Uterus (tissue), 4 donors: ENCODE measurements around the gene ARMS2. TPM values are rescaled to one million over a fixed set of nuclear protein-coding genes. Genes with fewer than 3 reads are reported as not detected.

Source experiments
- DNase-seq, 2 donors: peaks; one replicate each; pipeline ENCODE4 v3.0.0-alpha.2; 2019 to 2020
- H3K27ac ChIP-seq, 2 donors: fragments of 200-600 bp; sonication (generic); 1 replicate in 1 of 2; 2 replicates in 1 of 2; pipeline ENCODE4 v1.5.1; 2016 to 2018
- H3K27me3 ChIP-seq, 2 donors: fragments of 200-600 bp; sonication (generic); one replicate each; pipeline ENCODE4 v1.5.1; 2018 to 2019; ENCODE audit warnings: control low read depth in 1 of 2
- H3K36me3 ChIP-seq, 2 donors: fragments of 200-600 bp; sonication (generic); one replicate each; pipeline ENCODE4 v1.5.1; 2019; ENCODE audit warnings: control low read depth in 1 of 2
- H3K4me1 ChIP-seq, 2 donors: fragments of 200-600 bp; sonication (generic); one replicate each; pipeline ENCODE4 v1.5.1; 2018 to 2019; ENCODE audit warnings: control low read depth in 1 of 2
- H3K4me3 ChIP-seq, 2 donors: fragments of 200-600 bp; sonication (generic); 1 replicate in 1 of 2; 2 replicates in 1 of 2; pipeline ENCODE4 v1.5.1; 2018 to 2019; ENCODE audit warnings: mild to moderate bottlenecking in 1 of 2
- H3K9me3 ChIP-seq, 2 donors: fragments of 200-600 bp; sonication (generic); one replicate each; pipeline ENCODE4 v1.5.1; 2019; ENCODE audit warnings: control low read depth in 1 of 2
- CTCF ChIP-seq, 4 experiments: fragments of 200-600 bp in 2 of 4; fragments of 450-650 bp in 2 of 4; sonication (generic) in 2 of 4; IDR thresholded peaks; one replicate each; pipeline ENCODE4 v1.5.1; 2016 to 2019; ENCODE audit warnings: antibody characterized with exemption in 4 of 4, mild to moderate bottlenecking in 2 of 4, moderate library complexity in 1 of 4
- POLR2A ChIP-seq, 2 donors: fragments of 450-650 bp; IDR thresholded peaks; one replicate each; pipeline ENCODE4 v1.6.1; 2016; ENCODE audit warnings: antibody characterized with exemption in 2 of 2, mild to moderate bottlenecking in 1 of 2, moderate library complexity in 1 of 2
- intact Hi-C: fragments of 100-400 bp; cut with DNase I; formaldehyde crosslinking; loops from one replicate; pipeline ENCODE4 v1.15.1; 2023; ENCODE audit warnings: low total_unique reads
- total RNA-seq, 4 donors: library from RNA; depleted of rRNA in 3 of 4; stranded (reverse); fragments of >200 nt in 3 of 4; gene quantifications; one replicate each; pipeline versions ENCODE4 v1.1.0 to v1.2.4, GENCODE V29; 2014 to 2023
- donor health status: DM: yes; HTN: yes; CAD: no.

The ARMS2 gene
- total RNA-seq, 4 donors from 2014 or later: not detected

- Histone ChIP-seq H3K27ac (no peak overlapping the region), H3K9me3 (no peaks in the 10 kb centered on the region), H3K27me3 (no peaks in the 10 kb centered on the region), H3K4me1 (no peaks in the 10 kb centered on the region), H3K36me3 (no peaks in the 10 kb centered on the region), H3K4me3 (no peak overlapping the region)
- no peak for TF ChIP-seq POLR2A (IDR thresholded peaks at IDR 0.05)
- no peak for TF ChIP-seq CTCF (IDR thresholded peaks at IDR 0.05)
- intact Hi-C loops: no loop called here
- DNase-seq: no peak
These were observed 30.4 kb upstream of the ARMS2 start for GRCh38 chr10:122424059-122424458.

- H3K36me3 ChIP-seq: no peaks in the 10 kb centered on the region
- DNase-seq: no peak
- TF ChIP-seq CTCF (IDR thresholded peaks at IDR 0.05) (no peak), POLR2A (IDR thresholded peaks at IDR 0.05) (no peak)
- H3K27ac ChIP-seq: no peak overlapping the region
- no peak overlapping the region for H3K4me3 ChIP-seq
- H3K9me3 ChIP-seq: no peaks in the 10 kb centered on the region
- no peaks in the 10 kb centered on the region for H3K27me3 ChIP-seq
- intact Hi-C loops: no loop called here
- H3K4me1 ChIP-seq: no peaks in the 10 kb centered on the region
These were observed 27.6 kb upstream of the ARMS2 start for GRCh38 chr10:122426829-122427228.

GRCh38 chr10:122427280-122427679 is 27.2 kb upstream of the ARMS2 start:
- no peaks in the 10 kb centered on the region for H3K9me3 ChIP-seq
- DNase-seq: no peak
- no peaks in the 10 kb centered on the region for H3K27me3 ChIP-seq
- no peaks in the 10 kb centered on the region for H3K4me1 ChIP-seq
- no peak overlapping the region for H3K27ac ChIP-seq
- TF ChIP-seq CTCF (IDR thresholded peaks at IDR 0.05) (no peak), POLR2A (IDR thresholded peaks at IDR 0.05) (no peak)
- intact Hi-C loops: no loop called here
- H3K36me3 ChIP-seq: no peaks in the 10 kb centered on the region
- no peak overlapping the region for H3K4me3 ChIP-seq

- intact Hi-C loops: loop anchor here (2.0 kb wide), 1 partner anchor 137 kb away; no protein-coding TSS in a partner anchor
- no peaks in the 10 kb centered on the region for H3K27me3 ChIP-seq
- H3K36me3 ChIP-seq: no peaks in the 10 kb centered on the region
- no peak overlapping the region for H3K27ac ChIP-seq
- H3K4me3 ChIP-seq: no peak overlapping the region
- H3K4me1 ChIP-seq: no peaks in the 10 kb centered on the region
- TF ChIP-seq POLR2A (IDR thresholded peaks at IDR 0.05): no peak
- TF ChIP-seq CTCF (IDR thresholded peaks at IDR 0.05): peak; percentile 64 to 76 (median 68)
- no peaks in the 10 kb centered on the region for H3K9me3 ChIP-seq
- DNase-seq: no peak
These were observed 19.1 kb upstream of the ARMS2 start for GRCh38 chr10:122435212-122435827.

- DNase-seq: peak in 1 of 2 donors; percentile 57
- intact Hi-C loops: loop anchor here (10.0 kb wide), 1 partner anchor 123 kb away; the partner anchor contains the start of gene DMBT1
- Histone ChIP-seq H3K9me3 (no peaks in the 10 kb centered on the region), H3K27me3 (no peaks in the 10 kb centered on the region), H3K36me3 (no peaks in the 10 kb centered on the region), H3K27ac (peak overlapping the region; percentile 24 to 32), H3K4me3 (no peak overlapping the region), H3K4me1 (no peaks in the 10 kb centered on the region)
- no peak for TF ChIP-seq CTCF (IDR thresholded peaks at IDR 0.05)
- no peak for TF ChIP-seq POLR2A (IDR thresholded peaks at IDR 0.05)
These were observed 12.5 kb upstream of the ARMS2 start for GRCh38 chr10:122441961-122442360.
